PFSK-1 (cell line): ENCODE data around the gene URI1.

Source experiments
- POLR2AphosphoS5 ChIP-seq: IDR thresholded peaks from 2 replicates; pipeline ENCODE4 v1.6.1; 2012; ENCODE audit warnings: low read depth, mild to moderate bottlenecking, control low read depth, low read length, moderate library complexity
- SIN3A ChIP-seq: IDR thresholded peaks from 2 replicates; pipeline ENCODE4 v1.6.1; 2012; ENCODE audit warnings: mild to moderate bottlenecking, low read length, moderate library complexity, borderline replicate concordance; ENCODE audit not compliant: insufficient read depth
- TAF1 ChIP-seq: IDR thresholded peaks from 2 replicates; pipeline ENCODE4 v1.6.1; 2012; ENCODE audit warnings: low read length, control low read depth, borderline replicate concordance; ENCODE audit not compliant: insufficient read depth

DNA sequence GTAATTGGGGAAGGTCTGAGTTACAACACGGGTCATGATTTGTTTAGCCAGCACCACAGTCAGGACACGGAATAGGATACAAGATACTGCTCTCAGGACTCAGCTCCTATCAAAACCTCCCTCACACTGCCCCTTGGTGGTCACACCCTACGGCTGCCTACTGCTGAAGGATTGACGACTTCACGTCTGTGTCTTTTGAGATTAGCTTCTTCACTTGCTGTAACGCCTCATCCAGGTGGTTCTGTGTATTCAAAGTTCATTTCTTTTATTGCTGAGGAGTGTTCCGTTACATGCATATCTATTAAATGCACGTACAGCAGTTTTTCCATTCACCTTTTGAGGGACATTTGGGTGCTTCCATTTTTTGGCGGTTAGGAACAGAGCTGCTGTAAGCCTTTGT is 46.3 kb downstream of the URI1 start:
- TF ChIP-seq TAF1 (no peak), SIN3A (no peak), POLR2AphosphoS5 (no peak)
